ENCODE data around the gene MORN4.
"Not testable (repeated sequence)": the region's sequence is repeated elsewhere in the genome, so short reads cannot be mapped to it uniquely, and the experiment has no call there.

Gene MORN4

DNA sequence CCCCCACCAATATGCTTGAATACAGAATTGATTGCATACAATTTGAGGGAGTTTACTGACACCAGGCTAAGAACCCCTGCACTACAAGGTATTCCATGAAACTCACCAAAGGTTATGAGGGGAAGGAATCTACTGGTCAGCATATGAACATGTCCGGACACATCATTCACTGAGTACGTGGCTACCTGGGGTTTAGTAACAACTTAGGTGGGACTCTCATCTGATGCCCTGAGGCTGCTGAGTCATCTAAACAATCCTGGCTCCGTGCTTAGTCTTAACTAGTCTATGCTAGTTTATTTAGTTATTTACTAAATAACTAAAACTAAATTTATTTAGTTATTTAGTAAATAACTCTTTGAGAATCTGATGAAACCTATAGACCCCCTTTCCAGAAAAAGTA is 18.5 kb upstream of the MORN4 start:
- Histone ChIP-seq H3K9me3 (ENCODE audit: insufficient read depth, low read length) (no peaks in the 10 kb centered on the region), H3K4me3 (ENCODE audit: insufficient read depth, low read length, poor library complexity, severe bottlenecking) (no peak overlapping the region), H3K27ac (ENCODE audit: low read depth, low read length) (no peak overlapping the region), H3K9ac (ENCODE audit: low read length) (no peak overlapping the region), H3K36me3 (ENCODE audit: low read length) (peaks cover 8% of the 10 kb centered on the region; the same call in 1 of the 2 replicates), H3K4me2 (ENCODE audit: low read depth, low read length, poor library complexity, severe bottlenecking) (no peak overlapping the region), H3K79me2 (ENCODE audit: insufficient read depth, low read length) (0 out of 2 replicates have a peak, but pooled peaks cover 18% of the 10 kb centered on the region), H3K9me2 (replicated peaks; ENCODE audit: insufficient read depth, low read length) (no peaks in the 10 kb centered on the region), H4K20me1 (ENCODE audit: low read depth, low read length) (no peaks in the 10 kb centered on the region), H3K27me3 (ENCODE audit: low read length) (no peaks in the 10 kb centered on the region), H3F3A (ENCODE audit: insufficient read depth) (no peaks in the 10 kb centered on the region), H2AFZ (ENCODE audit: low read depth, low read length, severe bottlenecking) (no peak overlapping the region)
- no peak for TF ChIP-seq EZH2phosphoT487 (conservative IDR thresholded peaks at IDR 0.05; ENCODE audit: low read length)
- TF ChIP-seq, protein P1, sequence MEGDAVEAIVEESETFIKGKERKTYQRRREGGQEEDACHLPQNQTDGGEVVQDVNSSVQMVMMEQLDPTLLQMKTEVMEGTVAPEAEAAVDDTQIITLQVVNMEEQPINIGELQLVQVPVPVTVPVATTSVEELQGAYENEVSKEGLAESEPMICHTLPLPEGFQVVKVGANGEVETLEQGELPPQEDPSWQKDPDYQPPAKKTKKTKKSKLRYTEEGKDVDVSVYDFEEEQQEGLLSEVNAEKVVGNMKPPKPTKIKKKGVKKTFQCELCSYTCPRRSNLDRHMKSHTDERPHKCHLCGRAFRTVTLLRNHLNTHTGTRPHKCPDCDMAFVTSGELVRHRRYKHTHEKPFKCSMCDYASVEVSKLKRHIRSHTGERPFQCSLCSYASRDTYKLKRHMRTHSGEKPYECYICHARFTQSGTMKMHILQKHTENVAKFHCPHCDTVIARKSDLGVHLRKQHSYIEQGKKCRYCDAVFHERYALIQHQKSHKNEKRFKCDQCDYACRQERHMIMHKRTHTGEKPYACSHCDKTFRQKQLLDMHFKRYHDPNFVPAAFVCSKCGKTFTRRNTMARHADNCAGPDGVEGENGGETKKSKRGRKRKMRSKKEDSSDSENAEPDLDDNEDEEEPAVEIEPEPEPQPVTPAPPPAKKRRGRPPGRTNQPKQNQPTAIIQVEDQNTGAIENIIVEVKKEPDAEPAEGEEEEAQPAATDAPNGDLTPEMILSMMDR (IDR thresholded peaks at IDR 0.05; ENCODE audit: insufficient read depth, low read length, poor library complexity, severe bottlenecking) = no peak

DNA sequence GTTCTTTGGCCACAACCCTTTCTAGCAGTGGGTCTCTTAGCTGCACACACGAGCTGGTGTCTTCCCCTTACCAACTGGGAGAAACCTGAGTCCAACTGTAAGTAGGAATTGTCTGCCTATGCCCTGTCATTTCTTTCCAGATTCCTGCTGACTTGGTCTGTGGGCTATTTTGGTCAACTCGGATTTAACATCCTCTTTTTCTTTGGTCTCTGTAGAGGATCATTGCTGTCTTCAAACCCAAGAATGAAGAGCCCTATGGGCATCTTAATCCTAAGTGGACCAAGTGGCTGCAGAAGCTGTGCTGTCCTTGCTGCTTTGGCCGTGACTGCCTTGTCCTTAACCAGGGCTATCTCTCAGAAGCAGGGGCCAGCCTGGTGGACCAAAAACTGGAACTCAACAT is 17.4 kb upstream of the MORN4 start:
- Histone ChIP-seq H3K27ac (ENCODE audit: low read depth, low read length) (no peak overlapping the region), H3K4me2 (ENCODE audit: low read depth, low read length, poor library complexity, severe bottlenecking) (no peak overlapping the region), H3K4me3 (ENCODE audit: insufficient read depth, low read length, poor library complexity, severe bottlenecking) (no peak overlapping the region), H4K20me1 (ENCODE audit: low read depth, low read length) (no peaks in the 10 kb centered on the region), H3K9me2 (replicated peaks; ENCODE audit: insufficient read depth, low read length) (no peaks in the 10 kb centered on the region), H3K79me2 (ENCODE audit: insufficient read depth, low read length) (0 out of 2 replicates have a peak, but pooled peaks cover 18% of the 10 kb centered on the region), H3K9me3 (ENCODE audit: insufficient read depth, low read length) (no peaks in the 10 kb centered on the region), H3K9ac (ENCODE audit: low read length) (no peak overlapping the region), H3K36me3 (ENCODE audit: low read length) (peaks cover 8% of the 10 kb centered on the region; the same call in 1 of the 2 replicates), H2AFZ (ENCODE audit: low read depth, low read length, severe bottlenecking) (no peak overlapping the region), H3F3A (ENCODE audit: insufficient read depth) (no peaks in the 10 kb centered on the region), H3K27me3 (ENCODE audit: low read length) (no peaks in the 10 kb centered on the region)
- TF ChIP-seq EZH2phosphoT487 (conservative IDR thresholded peaks at IDR 0.05; ENCODE audit: low read length) = no peak
- TF ChIP-seq, protein P1 (IDR thresholded peaks at IDR 0.05; ENCODE audit: insufficient read depth, low read length, poor library complexity, severe bottlenecking) = no peak

DNA sequence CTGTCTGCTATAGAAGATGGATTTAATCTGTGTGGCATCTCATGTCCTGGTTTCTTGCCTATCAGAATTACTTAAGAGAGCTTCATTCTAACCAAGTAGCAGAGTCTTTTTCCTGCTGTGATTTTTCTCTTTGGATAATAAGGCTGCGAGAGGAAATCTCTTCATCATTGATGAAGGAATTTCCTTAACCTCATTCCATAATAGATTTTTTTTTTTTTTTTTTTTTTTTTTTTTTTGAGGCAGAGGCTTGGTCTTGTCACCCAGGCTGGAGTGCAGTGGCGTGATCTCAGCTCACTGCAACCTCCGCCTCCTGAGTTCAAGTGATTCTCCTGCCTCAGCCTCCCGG is 16.1 kb upstream of the MORN4 start:
- H3K4me2 ChIP-seq (ENCODE audit: low read depth, low read length, poor library complexity, severe bottlenecking); H3K4me3 ChIP-seq (ENCODE audit: insufficient read depth, low read length, poor library complexity, severe bottlenecking); H3K36me3 ChIP-seq (ENCODE audit: low read length); H3K9me3 ChIP-seq (ENCODE audit: insufficient read depth, low read length); H3K27ac ChIP-seq (ENCODE audit: low read depth, low read length); H3K9me2 ChIP-seq (replicated peaks; ENCODE audit: insufficient read depth, low read length); H3K27me3 ChIP-seq (ENCODE audit: low read length); H3F3A ChIP-seq (ENCODE audit: insufficient read depth); H4K20me1 ChIP-seq (ENCODE audit: low read depth, low read length); H3K9ac ChIP-seq (ENCODE audit: low read length); H2AFZ ChIP-seq (ENCODE audit: low read depth, low read length, severe bottlenecking): not testable (repeated sequence)
- H3K79me2 ChIP-seq (ENCODE audit: insufficient read depth, low read length) = 0 out of 2 replicates have a peak, but pooled peaks cover 18% of the 10 kb centered on the region

DNA sequence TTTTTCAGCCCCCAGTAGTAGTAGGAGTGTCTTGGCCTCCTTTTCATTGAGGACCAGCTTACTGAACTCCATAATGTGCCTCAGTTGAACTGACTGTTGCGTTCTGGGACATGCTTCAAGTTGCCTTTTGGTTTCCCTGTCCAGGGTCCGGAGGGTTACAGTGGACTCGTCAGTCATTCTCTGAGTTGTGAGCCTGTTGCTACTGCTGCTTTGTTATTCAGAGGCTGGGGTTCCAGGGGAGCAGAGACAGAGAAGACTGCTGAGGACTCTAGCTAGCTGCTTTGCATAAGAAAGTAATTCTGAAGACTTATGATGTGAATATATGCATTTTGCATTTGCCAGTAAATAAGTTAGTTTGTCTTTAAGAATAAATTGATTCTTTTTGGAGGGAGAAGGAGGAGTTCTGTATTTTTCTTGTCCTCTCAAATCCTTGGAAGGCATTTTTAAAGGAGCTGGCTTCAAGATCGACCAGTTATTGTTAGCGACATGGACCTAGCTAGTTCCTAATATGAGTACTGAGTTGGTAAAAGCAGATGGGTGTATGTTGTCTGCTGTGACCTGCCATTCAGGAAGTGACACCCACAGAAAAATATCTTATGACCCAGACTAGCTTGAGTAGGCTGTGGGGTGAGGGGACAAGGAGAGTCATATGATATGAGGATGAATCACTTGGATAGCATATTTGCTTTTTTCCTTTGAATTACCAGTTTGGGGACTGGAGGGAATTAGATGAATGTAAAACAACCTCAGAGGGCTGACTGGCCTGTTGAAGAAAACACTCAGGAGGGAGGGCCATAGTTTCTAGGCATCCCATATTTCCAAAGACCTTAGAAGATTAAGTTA is 15.5 kb upstream of the MORN4 start:
- no peak overlapping the region for H3K4me2 ChIP-seq (ENCODE audit: low read depth, low read length, poor library complexity, severe bottlenecking)
- H3K27ac ChIP-seq (ENCODE audit: low read depth, low read length) = no peak overlapping the region
- no peaks in the 10 kb centered on the region for H3K27me3 ChIP-seq (ENCODE audit: low read length)
- peaks cover 18% of the 10 kb centered on the region; the same call in 1 of the 2 replicates for H3K79me2 ChIP-seq (ENCODE audit: insufficient read depth, low read length)
- no peaks in the 10 kb centered on the region for H3F3A ChIP-seq (ENCODE audit: insufficient read depth)
- H4K20me1 ChIP-seq (ENCODE audit: low read depth, low read length) = no peaks in the 10 kb centered on the region
- H2AFZ ChIP-seq (ENCODE audit: low read depth, low read length, severe bottlenecking) = no peak overlapping the region
- no peak overlapping the region for H3K9ac ChIP-seq (ENCODE audit: low read length)
- H3K36me3 ChIP-seq (ENCODE audit: low read length) = 0 out of 2 replicates have a peak, but pooled peaks cover 5% of the 10 kb centered on the region
- no peak for TF ChIP-seq EZH2phosphoT487 (conservative IDR thresholded peaks at IDR 0.05; ENCODE audit: low read length)
- TF ChIP-seq, protein P1 (IDR thresholded peaks at IDR 0.05; ENCODE audit: insufficient read depth, low read length, poor library complexity, severe bottlenecking) = no peak
- no peak overlapping the region for H3K4me3 ChIP-seq (ENCODE audit: insufficient read depth, low read length, poor library complexity, severe bottlenecking)
- H3K9me2 ChIP-seq (replicated peaks; ENCODE audit: insufficient read depth, low read length) = no peaks in the 10 kb centered on the region
- no peaks in the 10 kb centered on the region for H3K9me3 ChIP-seq (ENCODE audit: insufficient read depth, low read length)
